Measurements from ENCODE around the gene DCDC1.

The DCDC1 gene

GRCh38 chr11:31109446-31109845 lies 260.1 kb downstream of the DCDC1 start:
- FAIRE-seq, result no peak
- no peak for DNase-seq (ENCODE audit: low spot score)

GRCh38 chr11:31107649-31108048 lies 261.9 kb downstream of the DCDC1 start:
- FAIRE-seq (no peak), DNase-seq (ENCODE audit: low spot score) (no peak)

- FAIRE-seq (peak; percentile 35), DNase-seq (ENCODE audit: low spot score) (peak; percentile 50)
Observed at GRCh38 chr11:31106968-31107576, 262.5 kb downstream of the DCDC1 start.

- DNase-seq (ENCODE audit: low spot score), result no peak
- no peak for FAIRE-seq
Observed at GRCh38 chr11:31106326-31106725, 263.2 kb downstream of the DCDC1 start.

- DNase-seq (ENCODE audit: low spot score) (no peak), FAIRE-seq (no peak)
Observed at GRCh38 chr11:31102875-31103274, 266.7 kb downstream of the DCDC1 start.

GRCh38 chr11:31102316-31102715 lies 267.2 kb downstream of the DCDC1 start:
- no peak for FAIRE-seq
- no peak for DNase-seq (ENCODE audit: low spot score)

GRCh38 chr11:31096191-31096805 lies 273.2 kb downstream of the DCDC1 start:
- DNase-seq (ENCODE audit: low spot score), result no peak

GRCh38 chr11:31092638-31093037 lies 276.9 kb downstream of the DCDC1 start:
- DNase-seq (ENCODE audit: low spot score), result no peak
- no peak for FAIRE-seq

More at GRCh38 chr11:31096191-31096805, 273.2 kb downstream of the DCDC1 start:
- FAIRE-seq, result no peak

GRCh38 chr11:31089117-31089516 lies 280.4 kb downstream of the DCDC1 start:
- DNase-seq (ENCODE audit: low spot score), result no peak
- no peak for FAIRE-seq

- DNase-seq (ENCODE audit: low spot score), result no peak
- no peak for FAIRE-seq
Observed at GRCh38 chr11:31069447-31070205, 299.9 kb downstream of the DCDC1 start.

- FAIRE-seq (no peak), DNase-seq (ENCODE audit: low spot score) (no peak)
Observed at GRCh38 chr11:31060880-31061279, 308.7 kb downstream of the DCDC1 start.

- no peak for FAIRE-seq
Observed at GRCh38 chr11:31059529-31059928, 310.0 kb downstream of the DCDC1 start.

GRCh38 chr11:31050061-31050765 lies 319.3 kb downstream of the DCDC1 start:
- peak; percentile 20 for FAIRE-seq
- DNase-seq (ENCODE audit: low spot score), result no peak

More at GRCh38 chr11:31059529-31059928, 310.0 kb downstream of the DCDC1 start:
- DNase-seq (ENCODE audit: low spot score), result no peak

- DNase-seq (ENCODE audit: low spot score), result no peak
- FAIRE-seq, result no peak
Observed at GRCh38 chr11:31045335-31045734, 324.2 kb downstream of the DCDC1 start.

GRCh38 chr11:31030138-31030792 lies 339.3 kb downstream of the DCDC1 start:
- DNase-seq (ENCODE audit: low spot score) (no peak), FAIRE-seq (no peak)

- DNase-seq (ENCODE audit: low spot score) (no peak), FAIRE-seq (no peak)
Observed at GRCh38 chr11:31026315-31026714, 343.2 kb downstream of the DCDC1 start.

GRCh38 chr11:31022080-31022479 lies 347.5 kb downstream of the DCDC1 start:
- no peak for DNase-seq (ENCODE audit: low spot score)
- no peak for FAIRE-seq

GRCh38 chr11:31019786-31020185 lies 349.8 kb downstream of the DCDC1 start:
- FAIRE-seq (no peak), DNase-seq (ENCODE audit: low spot score) (no peak)

GRCh38 chr11:31005202-31005601 lies 364.3 kb downstream of the DCDC1 start:
- no peak for FAIRE-seq
- no peak for DNase-seq (ENCODE audit: low spot score)

- DNase-seq (ENCODE audit: low spot score), result no peak
- no peak for FAIRE-seq
Observed at GRCh38 chr11:31001427-31001826, 368.1 kb downstream of the DCDC1 start.

GRCh38 chr11:31000381-31000780 lies 369.2 kb downstream of the DCDC1 start:
- FAIRE-seq (no peak), DNase-seq (ENCODE audit: low spot score) (no peak)
